Left kidney (tissue), 2 donors: Measurements from ENCODE around the gene TPR. TPM values are rescaled to one million over a fixed set of nuclear protein-coding genes. Genes with fewer than 3 reads are reported as not detected.

Experiments
- DNase-seq: peaks from one replicate; pipeline ENCODE4 v3.0.0-alpha.2; 2013
- polyA plus RNA-seq: library from polyadenylated mRNA; unstranded; fragments of 120-200 nt; gene quantifications from one replicate; pipeline ENCODE4 v1.2.1, GENCODE V29; 2013; ENCODE audit not compliant: insufficient read length

TPR gene
- polyA plus RNA-seq, 1 donor, result 141 TPM

GRCh38 chr1:186289943-186290545 is 85.0 kb downstream of the TPR start:
- no peak for DNase-seq

DNA sequence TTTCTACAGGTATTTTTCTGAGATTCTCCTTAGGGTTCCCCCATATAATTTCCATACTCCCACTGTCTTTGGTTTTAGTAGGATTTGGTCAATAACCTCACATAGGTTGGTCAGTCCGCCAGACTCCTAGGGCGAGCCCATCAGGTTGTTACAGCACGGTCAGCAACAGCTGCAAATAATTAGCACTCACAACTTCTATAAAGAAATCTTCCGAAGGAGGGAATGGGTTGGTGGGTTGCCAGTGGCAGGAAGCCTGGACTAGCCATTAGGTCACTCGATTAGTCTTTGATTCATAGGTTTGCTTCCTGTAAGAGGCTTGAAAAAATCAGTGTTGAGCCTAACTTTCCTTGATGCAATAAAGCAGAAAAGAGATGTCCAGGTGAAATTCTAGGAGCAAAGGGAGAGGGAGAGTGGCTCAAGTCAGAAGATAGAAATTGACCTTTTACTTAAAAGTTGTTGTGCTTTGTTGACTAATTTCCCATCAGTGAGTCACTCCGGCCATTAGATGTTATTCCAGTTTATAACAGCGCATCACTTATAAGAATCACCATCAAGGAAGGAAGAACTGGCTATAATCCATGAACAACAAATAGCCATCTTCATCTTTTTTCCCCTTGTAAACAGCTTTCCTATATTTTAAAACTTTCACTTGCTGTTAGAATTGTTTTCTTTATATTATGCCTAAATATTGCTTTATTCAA is 88.3 kb downstream of the TPR start:
- no peak for DNase-seq

DNA sequence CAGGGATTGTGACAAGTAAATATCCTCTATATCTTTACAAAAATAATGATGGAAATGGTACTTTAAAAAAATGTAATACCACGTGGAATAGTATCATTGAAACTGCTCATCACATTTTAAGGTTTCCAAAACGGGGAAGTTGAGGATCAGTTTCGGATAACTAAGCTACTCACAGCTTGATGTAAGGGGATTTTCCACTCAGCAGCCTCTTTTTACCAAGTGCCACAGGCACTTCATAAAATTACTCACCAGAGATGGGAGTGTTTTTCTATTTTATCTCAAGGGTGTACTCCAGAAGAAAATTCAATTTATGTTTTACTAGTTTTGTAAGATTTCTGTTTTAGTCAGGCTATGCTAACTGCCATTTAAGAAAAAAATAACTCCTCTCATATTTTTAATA is 91.7 kb downstream of the TPR start:
- DNase-seq, result no peak

- no peak for DNase-seq
Observed at GRCh38 chr1:186282466-186282865, 92.6 kb downstream of the TPR start.

DNA sequence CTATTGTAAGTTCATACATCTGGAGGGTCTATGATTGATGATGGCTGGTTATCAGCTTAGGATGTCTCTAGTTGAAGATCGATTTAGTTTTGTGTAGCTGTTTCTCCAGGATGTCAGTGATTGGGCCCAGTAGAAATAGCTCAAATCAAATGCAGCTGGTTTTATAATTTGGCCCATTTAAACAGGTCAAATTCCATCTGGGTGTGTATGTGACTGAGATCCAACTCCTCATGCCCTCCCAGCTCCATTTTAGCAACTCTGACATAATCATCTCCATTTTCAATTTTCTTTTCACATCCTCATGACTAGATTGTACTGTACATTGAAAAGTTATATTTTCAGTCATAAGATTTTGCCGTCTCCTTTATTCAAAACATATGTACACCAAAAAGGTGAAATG is 99.2 kb downstream of the TPR start:
- DNase-seq, result no peak

- no peak for DNase-seq
Observed at GRCh38 chr1:186272486-186272885, 102.6 kb downstream of the TPR start.

GRCh38 chr1:186271032-186271431 is 104.0 kb downstream of the TPR start:
- DNase-seq, result no peak

Other genes starting within 250 kb of the TPR start
- gene PRG4, start 79.0 kb downstream of the TPR start, polyA plus RNA-seq, result 0.28 TPM
- 41.3 TPM for gene ODR4, start 585 bp upstream of the TPR start, polyA plus RNA-seq
- gene PDC, start 85.9 kb upstream of the TPR start, polyA plus RNA-seq, result 0.35 TPM